Vagina (tissue), 1 donor: ENCODE data around the gene SCYL3. TPM values are rescaled to one million over a fixed set of nuclear protein-coding genes. Genes with fewer than 3 reads are reported as not detected.

Experiments used
- small RNA-seq: library from RNA; depleted of rRNA; stranded (forward); fragments of <200 nt; gene quantifications from one replicate; pipeline ENCODE3, GENCODE V24; 2016
- total RNA-seq: library from RNA; depleted of rRNA; stranded (reverse); fragments of >200 nt; gene quantifications from one replicate; pipeline ENCODE4 v1.2.3, GENCODE V29; 2016

Gene SCYL3
- total RNA-seq, 1 donor from 2014 or later = 11.8 TPM

Small RNA genes within 50 kb of the gene (small RNA-seq; reads per million reads assigned to genes)
- gene RN7SL333P = not detected

Other genes starting within 250 kb of the SCYL3 start
- not detected for gene SELL, start 182.3 kb downstream of the SCYL3 start, total RNA-seq
- gene SELE, start 159.8 kb downstream of the SCYL3 start, total RNA-seq = 11.5 TPM
- 3.2 TPM for gene METTL18, start 99.0 kb downstream of the SCYL3 start, total RNA-seq
- 30.0 TPM for gene KIFAP3, start 180.8 kb upstream of the SCYL3 start, total RNA-seq